HG02840 (cell line): ENCODE data around the gene INIP.
"Not testable (repeated sequence)": the region's sequence is repeated elsewhere in the genome, so short reads cannot be mapped to it uniquely, and the experiment has no call there.

ENCODE experiments used
- ATAC-seq: cut with Tn5 transposase; IDR thresholded peaks from one replicate; pipeline ENCODE4 v1.9.1; 2021; ENCODE audit warnings: mild to moderate bottlenecking, moderate library complexity, moderate number of reproducible peaks; ENCODE audit not compliant: unreplicated experiment, low FRiP score

The INIP gene

DNA sequence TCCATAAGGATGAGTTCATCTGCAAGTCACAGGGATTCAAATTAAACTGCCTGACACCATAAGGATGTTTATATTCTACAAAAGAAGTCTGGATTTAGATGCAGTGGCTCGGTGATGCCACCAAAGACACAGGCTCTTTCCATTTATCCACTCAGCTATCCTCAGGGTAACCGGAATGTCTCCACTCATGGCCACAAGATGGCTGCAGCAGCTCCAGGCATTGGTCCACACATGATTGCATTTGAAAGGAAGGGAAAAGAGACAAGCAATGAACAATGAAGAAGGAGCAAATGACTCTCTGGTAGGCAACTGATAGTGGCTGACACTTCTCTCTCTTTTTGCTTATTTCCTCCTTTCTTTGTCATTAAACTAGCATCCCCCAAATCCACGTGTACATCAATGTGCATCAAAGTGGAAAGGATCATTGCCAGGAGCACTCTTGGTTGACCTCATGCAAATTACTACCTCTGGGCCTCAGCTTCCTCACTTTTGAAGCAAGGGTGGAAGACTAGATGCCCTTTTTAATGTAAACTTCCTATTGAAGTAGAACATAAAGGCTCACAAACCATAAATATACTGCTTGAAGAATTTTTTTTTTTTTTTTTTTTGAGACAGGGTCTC, 25.4 kb upstream of the INIP start:
- ATAC-seq: no peak

DNA sequence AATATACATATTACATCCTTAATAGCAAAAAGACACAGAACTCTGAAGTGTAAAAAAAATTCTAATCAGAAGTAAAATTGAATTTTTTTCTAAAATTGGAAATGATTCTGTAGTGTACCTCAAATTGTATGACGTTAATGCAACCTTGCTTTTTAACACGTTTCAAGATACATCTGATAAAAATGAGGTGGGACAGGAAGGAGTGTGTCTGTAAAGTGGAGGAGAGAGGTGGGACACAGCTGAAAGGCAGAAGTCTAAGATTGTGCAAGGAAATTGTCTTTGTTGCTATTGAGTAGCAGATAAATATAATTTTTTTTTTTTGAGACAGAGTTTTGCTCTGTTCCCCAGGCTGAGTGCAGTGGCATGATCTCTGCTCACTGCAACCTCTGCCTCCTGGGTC, 17.0 kb upstream of the INIP start:
- no peak for ATAC-seq

DNA sequence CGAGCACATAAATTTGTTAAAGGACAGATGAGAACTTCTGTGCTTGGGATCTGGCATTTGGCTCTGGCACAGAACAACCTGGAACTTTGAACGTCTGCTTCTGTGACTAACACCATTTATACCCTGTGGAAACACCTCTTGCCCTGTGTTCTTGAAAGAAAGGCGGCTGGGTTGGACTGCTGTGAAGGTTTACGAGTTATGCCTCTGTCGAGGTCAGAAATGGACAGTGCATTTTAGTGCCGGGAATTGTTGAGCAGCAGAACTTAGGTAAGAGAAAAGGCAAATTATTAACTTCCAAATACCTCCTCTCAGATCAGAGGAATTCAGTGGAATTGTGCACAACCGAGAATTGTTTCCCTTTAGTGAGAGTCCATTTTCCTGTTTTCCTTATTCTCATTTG, 14.1 kb upstream of the INIP start:
- no peak for ATAC-seq

DNA sequence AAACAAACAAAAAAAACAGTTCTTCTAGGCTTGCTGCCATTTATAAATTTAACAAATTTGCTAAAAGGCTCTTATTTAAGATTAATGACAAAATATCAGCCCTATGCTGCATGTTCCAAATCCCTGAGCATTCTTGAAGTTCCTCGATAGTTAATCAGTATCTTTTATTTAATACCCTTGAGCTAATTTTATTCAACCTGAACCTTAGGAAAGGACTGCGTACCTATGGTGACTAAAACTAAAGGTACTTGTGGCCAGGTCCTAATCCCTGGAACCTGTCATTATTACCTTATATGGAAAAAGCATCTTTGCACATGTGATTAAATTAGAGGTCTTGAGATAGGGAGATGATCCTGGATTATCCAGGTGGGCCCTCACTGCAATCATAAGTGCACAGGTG, 10.5 kb upstream of the INIP start:
- ATAC-seq: no peak

DNA sequence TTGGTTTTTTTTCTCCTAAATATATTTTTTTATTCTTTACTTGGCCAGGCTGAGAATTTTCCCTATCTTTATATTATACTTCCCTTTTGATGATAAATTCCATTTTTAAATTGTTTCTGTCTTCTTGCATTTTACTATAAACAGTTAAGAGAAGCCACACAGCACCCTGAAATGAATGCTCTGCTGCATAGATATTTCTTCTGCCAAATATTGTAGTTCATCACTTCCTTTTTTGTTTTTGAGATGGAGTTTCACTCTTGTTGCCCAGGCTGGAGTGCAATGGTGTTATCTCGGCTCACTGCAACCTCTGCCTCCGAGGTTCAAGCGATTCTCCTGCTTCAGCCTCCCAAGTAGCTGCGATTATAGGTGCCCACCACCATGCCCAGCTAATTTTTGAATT, 8.5 kb upstream of the INIP start:
- no peak for ATAC-seq

DNA sequence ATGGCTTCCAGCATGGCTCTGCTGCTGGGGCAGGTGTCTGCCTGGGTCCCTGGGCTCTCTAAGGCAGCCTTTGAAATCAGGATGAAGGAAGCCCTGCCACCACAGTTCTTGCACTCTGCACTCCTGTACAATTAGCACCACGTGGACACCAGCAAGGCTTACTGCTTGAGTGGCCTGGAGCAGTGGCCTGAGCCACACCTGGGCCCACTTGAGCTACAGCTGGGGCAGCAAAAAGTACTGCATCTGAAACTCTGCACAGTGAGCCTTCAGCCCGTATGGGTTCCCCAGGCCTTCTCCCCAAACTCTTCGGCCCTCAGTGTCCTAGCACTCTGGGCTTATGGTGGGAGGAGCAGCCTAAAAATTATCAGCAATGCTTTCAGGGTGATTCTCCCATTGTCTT, 8.0 kb upstream of the INIP start:
- no peak for ATAC-seq

DNA sequence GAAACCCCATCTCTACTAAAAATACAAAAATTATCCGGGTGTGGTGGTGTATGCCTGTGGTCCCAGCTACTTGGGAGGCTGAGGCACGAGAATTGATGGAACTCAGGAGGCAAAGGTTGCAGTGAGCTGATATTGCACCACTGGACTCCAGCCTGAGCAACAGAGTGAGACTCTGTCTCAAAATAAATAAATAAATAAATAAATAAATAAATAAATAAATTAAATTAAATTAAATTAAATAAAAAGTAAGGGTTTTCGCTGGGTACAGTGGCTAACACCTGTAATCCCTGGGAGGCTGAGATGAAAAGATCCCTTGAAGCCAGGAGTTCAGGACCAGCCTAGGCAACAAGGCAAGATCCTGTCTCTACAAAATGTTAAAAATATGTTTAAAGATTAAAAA, 4.8 kb upstream of the INIP start:
- not testable (repeated sequence) for ATAC-seq

DNA sequence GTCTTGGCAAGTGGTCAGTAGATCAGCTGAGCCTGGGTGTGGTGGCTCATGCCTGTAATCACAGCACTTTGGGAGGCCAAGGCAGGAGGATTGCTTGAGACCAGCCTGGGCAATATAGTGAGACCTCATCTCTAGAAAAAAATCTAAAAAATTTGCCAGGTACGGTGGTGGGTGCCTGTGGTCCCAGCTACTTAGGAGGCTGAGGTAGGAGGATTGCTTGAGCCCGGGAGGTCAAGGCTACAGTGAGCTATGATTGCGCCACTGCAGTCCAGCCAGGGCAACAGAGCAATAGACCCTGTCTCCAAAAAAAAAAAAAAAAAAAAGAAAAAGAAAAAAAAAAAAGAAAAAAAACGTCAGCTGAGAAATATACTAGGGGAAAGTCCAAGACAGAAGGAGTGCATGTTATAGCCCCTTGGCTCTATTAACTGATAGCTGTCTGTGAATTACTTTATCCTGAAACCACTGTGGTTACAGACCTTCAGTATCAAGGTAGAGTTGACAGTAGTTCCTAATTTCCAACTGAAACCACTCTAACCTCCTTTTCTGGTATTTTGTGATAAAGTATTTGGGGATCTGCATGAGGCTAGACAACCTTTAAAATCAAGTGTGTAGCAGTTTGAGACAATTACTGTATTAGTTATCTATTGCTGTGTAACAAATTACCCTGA, 2.3 kb upstream of the INIP start:
- no peak for ATAC-seq

DNA sequence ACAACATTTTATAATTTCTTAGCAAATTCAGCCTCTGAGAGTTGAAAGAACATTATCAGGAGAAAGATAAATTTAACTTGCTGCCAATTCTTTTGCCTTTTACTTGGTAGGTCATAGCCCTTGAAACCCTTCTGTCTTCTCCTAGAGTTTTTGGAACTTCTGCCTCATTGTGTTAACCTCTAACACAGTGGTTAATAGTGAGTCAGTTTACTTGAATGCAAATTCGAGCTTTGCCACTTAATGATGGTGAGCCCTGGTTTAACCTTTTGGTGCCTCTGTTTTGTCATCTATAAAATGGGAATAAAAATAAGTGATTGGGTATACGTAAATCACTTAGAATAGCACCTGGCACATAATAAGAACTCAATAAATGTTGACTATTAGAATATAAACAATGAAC, 1.8 kb upstream of the INIP start:
- ATAC-seq: no peak

DNA sequence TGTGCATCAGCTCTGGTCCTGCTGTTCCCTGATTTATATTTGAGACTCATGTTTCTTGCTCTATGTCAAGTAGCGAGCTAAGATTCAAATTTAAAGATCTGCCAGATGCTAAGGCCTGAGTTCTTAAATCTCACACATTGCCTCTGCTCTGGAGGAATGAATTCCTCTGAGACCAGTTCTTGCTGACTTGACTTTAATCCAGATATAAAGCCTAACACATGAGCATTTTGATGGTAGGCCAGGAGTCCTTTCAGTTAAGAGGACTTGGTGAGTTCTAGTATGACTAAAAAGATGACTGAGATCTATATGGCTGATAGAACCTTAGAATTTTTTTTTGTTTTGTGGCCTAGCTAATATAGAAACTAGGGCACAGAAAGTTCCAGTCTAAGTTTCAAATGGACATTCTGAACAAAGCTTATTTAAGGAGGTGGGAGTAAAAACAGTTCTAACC, 1.3 kb upstream of the INIP start:
- no peak for ATAC-seq

DNA sequence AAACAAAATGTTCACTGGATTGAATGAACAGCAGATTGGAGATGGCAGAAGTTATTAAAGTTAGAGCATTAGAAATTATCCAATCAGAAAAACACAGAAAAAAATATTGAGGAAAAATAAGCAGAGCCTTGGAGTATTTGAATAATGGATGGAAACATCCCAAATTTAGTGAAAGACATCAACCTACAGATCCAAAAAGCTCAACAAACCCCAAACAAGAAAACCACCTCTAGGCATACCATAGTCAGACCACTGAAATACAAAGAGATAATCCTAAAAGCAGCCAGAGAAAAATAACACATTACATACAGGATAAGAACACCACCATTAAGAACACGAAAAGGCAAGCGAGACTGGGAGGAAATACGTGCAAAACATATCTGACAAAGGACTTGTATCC, 5.2 kb downstream of the INIP start:
- no peak for ATAC-seq

DNA sequence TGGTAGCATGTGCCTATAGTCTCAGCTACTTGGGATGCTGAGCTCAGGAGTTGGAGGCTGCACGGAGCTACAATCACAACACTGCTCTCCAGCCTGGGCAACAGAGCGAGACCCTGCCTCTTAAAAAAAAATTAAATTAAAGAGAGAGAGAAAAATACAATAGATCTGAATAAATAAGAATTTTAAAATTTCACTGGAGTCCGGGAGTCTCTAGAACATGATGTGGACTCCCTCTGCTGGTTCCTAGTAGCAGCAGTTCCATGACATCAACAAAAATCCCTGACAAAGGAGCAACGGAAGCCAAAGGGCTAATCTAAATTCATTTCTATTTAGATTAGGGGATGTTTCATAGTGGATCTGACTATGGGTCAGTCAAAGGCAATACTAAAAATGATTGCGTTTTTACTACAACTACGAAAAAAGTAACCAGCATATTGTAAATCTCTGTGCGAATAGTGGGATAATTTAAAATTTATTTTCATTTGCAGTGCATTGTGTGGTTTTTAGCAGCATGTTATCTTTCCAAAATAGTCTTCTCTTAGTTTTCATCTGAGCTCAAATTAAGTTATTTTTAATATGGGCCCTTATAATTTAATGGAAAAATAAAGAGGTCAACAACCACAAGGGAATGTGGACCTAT, 6.7 kb downstream of the INIP start:
- ATAC-seq: no peak

DNA sequence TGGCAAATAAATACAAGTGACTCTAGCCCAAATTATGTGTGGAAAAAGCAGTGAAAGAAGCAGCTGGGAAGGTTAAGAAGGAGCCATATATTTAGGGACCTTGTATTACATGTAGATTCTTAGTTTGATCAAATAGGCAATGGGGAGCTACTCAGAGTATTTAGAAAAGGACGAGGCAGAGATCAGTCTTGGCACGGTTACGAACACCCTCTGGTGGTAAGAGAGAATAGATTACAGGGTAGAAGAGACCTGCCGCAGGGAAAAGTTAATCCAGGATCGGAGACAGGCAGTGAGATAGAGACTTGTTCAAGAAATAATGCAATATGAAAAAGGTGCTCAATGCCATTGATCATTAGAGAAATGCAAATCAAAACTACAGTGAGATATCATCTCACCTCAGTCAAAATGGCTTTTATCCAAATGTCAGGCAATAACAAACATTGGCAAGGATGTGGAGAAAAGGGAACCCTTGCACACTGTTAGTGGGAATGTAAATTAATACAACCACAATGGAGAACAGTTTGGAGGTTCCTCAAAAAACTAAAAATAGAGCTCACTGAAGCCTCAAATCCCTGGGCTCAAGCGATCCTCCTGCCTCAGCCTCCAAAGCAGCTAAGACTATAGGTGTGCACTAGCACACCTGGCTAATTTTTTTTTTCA, 12.0 kb downstream of the INIP start:
- ATAC-seq: no peak

DNA sequence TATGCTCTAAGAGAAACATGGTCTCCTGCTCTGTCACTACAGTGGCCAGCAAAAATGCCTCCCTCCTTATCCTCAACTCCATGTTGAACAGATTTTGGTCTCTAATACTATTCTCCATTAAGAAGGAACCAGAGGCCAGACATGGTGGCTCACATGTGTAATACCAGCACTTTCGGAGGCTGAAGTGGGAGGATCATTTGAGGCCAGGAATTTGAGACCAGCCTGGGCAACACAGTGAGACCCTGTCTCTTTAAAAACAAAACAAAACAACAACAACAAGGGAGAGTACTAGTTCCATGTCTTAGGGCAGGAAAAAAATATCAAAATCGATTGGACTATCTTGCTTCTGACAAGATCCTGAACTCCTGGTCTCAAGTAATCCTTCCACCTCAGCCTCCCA, 14.6 kb downstream of the INIP start:
- no peak for ATAC-seq

DNA sequence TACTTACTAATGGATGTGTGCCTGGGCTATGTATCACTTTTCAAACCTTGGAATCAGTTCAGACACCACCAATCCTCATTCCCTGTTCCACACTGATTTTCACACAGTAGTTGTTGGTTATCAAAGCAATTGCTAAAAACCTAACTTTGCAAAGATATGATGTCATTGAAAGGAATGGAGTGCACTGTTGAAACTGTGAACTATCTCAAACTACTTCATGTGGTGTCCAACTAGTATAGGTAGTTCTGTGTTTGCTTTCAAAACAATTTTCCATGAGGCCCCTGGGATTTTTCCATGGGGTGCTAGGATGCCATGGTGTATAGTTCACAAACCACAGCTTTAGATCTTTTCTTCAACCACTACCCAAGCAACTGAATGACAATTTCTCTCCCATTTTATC, 17.8 kb downstream of the INIP start:
- no peak for ATAC-seq

DNA sequence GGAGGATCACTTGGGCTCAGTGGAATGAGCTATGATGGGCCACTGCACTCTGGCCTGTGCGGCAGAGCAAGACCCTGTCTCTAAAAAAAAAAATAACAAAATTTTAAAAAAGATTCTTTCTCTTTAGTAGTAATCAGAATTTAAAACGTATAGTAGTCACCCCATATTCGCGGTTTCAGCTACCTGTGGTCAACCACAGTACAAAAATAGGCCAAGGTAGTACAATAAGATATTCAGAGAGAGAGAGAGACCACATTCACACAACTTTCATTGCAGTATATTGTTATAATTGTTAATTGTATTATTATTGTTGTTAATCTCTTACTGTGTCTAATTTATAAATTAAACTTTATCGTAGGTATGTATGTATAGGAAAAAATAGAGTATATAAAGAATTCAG, 18.7 kb downstream of the INIP start:
- ATAC-seq: no peak

DNA sequence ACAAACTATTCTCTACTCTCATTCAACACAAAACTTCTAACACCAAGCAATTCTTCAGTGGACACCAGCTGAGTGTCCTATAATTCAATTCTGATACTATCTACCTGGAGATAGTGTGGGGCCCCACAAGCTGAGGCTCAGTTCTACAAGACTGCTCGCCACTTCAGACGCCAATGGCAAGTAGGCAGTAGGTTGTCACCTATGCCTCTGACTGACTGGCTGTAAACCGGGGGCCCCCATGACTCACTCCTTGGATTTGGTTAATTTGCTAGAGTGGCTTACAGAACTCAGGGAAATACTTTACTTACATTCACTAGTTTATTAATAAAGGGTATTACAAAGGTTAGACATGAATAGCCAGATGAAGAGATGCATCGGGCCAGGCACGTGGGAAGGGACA, 21.5 kb downstream of the INIP start:
- ATAC-seq: no peak

DNA sequence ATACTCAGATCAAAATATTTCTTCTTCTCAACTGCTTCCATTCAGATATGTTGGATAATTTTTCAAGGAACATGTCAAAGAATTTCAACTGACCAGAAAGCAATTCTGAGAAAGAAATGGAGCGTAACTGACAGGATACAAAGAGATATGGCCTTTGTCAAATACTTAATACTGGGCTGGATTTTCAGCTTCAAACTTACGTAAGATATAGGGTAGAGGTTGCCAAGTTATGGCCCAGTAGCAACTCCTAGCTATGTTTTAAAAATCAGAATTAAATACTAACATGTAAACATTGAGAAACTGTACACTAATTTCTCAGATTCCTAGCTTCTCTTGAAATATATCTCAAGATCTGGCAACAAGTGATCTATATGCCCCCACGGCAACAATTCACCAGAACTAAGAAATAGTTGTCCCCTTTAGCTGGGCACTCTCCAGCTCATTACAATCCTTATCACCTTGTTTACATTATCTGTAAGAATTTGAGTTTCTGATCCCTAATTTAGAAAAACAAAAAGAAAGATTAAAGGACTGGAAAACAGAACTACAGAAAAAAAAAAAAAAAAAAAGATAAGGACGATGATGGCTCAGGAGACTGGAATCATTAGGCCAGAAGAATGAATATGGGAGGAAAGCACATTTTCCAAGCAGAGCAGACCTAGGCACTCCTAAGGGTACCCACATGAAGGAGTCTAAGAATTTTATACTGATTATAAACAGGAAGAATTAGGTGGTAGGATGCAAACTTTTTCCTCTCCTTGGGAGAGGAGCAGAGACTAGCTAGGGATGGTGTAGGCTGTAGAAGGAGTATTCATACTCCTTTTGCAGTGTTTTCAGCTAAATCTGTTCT, 23.0 kb downstream of the INIP start:
- no peak for ATAC-seq

DNA sequence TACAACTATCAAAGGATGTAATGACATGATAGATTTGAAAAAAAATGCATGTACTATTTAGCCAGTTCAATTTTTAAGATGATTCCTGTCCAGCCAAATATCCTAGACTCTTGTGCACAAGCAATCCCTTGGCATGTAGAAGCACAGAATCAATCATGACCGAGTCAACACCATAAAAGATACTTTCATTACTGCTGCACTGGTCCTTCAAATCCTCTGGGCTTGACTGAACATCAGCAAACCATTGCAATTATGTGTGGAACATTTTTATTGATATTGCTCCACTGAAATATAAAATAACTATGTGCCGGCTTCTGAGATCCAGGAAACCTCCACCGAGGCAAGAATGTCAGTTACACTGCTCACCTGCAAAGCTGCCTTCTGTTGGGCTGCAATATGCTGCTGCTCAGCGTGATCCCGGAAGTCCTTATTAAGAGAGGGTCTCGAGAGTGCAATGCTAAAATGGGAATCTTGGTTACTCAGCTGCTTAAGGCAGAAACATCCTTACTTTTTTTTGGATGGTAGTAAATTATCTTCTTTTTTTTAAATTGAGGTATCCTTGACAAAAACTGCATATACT, 28.7 kb downstream of the INIP start:
- no peak for ATAC-seq

DNA sequence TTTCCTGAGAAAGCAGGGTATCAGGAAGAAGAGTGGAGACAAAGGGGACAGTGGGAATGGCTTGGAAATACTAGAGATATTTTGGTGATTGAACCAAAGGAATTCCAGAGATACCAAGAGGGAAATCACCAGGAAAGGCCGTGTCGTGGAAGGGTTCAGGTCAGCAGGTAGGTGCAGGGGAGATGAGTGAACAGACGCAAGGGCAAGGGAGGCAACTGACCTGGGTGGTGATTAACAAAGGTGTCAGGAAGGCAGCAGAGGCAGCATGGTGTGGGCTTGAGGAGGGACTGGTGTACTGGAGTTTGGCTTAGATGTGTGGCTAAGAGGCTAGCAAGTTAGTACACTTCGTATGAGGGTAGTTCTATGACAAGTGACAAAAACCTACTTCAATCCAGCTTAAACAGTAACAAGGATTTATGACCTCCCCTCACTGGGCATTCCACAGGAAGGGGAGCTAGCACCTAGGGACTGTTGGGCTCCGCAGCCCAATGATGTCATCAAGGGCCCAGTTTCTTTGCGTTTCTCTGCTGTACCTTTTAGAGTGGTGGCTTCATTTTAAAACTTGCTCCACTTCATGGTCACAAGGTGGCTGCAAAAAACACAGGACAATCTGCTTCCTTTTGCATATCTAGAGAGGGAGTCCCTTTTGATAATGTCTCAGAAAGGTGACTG, 37.0 kb downstream of the INIP start:
- no peak for ATAC-seq
